GM18507 (cell line): ENCODE measurements around the gene EIPR1.

ENCODE experiments used
- DNase-seq: peaks from one replicate; pipeline ENCODE4 v3.0.0; 2011; ENCODE audit warnings: low read depth; ENCODE audit not compliant: insufficient read length; ENCODE audit errors: extremely low spot score
- FAIRE-seq: peaks from 2 replicates; lab custom pipeline; 2011; peaks lifted over from hg19 to GRCh38; lab: Jason Lieb, UNC

EIPR1 gene

GRCh38 chr2:3174626-3175567, 202.7 kb downstream of the EIPR1 start:
- no peak for FAIRE-seq

GRCh38 chr2:3173031-3173430, 204.6 kb downstream of the EIPR1 start:
- FAIRE-seq (no peak), DNase-seq (no peak)

More at GRCh38 chr2:3174626-3175567, 202.7 kb downstream of the EIPR1 start:
- no peak for DNase-seq

GRCh38 chr2:3172265-3172935, 205.2 kb downstream of the EIPR1 start:
- FAIRE-seq (no peak), DNase-seq (no peak)

GRCh38 chr2:3171564-3172264, 205.9 kb downstream of the EIPR1 start:
- FAIRE-seq (no peak), DNase-seq (no peak)

GRCh38 chr2:3170792-3171455, 206.7 kb downstream of the EIPR1 start:
- FAIRE-seq (no peak), DNase-seq (no peak)

GRCh38 chr2:3169106-3169870, 208.3 kb downstream of the EIPR1 start:
- FAIRE-seq (no peak), DNase-seq (no peak)

GRCh38 chr2:3168230-3168891, 209.3 kb downstream of the EIPR1 start:
- FAIRE-seq (no peak), DNase-seq (no peak)

GRCh38 chr2:3163401-3163800, 214.2 kb downstream of the EIPR1 start:
- FAIRE-seq: no peak
- no peak for DNase-seq

- no peak for FAIRE-seq
- DNase-seq: no peak
Measured at GRCh38 chr2:3162442-3163077, 215.1 kb downstream of the EIPR1 start.

- no peak for DNase-seq
- no peak for FAIRE-seq
Measured at GRCh38 chr2:3160751-3161330, 216.8 kb downstream of the EIPR1 start.

- DNase-seq (no peak), FAIRE-seq (no peak)
Measured at GRCh38 chr2:3159782-3160545, 217.7 kb downstream of the EIPR1 start.

GRCh38 chr2:3154700-3155099, 222.9 kb downstream of the EIPR1 start:
- DNase-seq: no peak
- no peak for FAIRE-seq

- no peak for DNase-seq
- no peak for FAIRE-seq
Measured at GRCh38 chr2:3154146-3154545, 223.5 kb downstream of the EIPR1 start.

GRCh38 chr2:3151153-3151918, 226.3 kb downstream of the EIPR1 start:
- DNase-seq (no peak), FAIRE-seq (no peak)

GRCh38 chr2:3149441-3150217, 228.0 kb downstream of the EIPR1 start:
- no peak for DNase-seq
- no peak for FAIRE-seq

- no peak for DNase-seq
- FAIRE-seq: no peak
Measured at GRCh38 chr2:3148716-3149115, 228.9 kb downstream of the EIPR1 start.
